HepG2 (cell line): ENCODE data around the gene NUDT3. TPM values are rescaled to one million over a fixed set of nuclear protein-coding genes. Genes with fewer than 3 reads are reported as not detected.

Experiments
- CCAR2 ChIP-seq: fragments of 200-400 bp; formaldehyde crosslinking; optimal IDR thresholded peaks from 2 replicates; pipeline ENCODE3; 2018; ENCODE audit warnings: low read depth, mild to moderate bottlenecking, low read length, moderate library complexity
- EP300 ChIP-seq, 3 experiments: sonication (generic) in 1 of 3; formaldehyde crosslinking in 1 of 3; IDR thresholded peaks; 2 replicates each; pipeline versions ENCODE4 v1.5.1 to v1.6.1; 2011 to 2020; ENCODE audit warnings: low read depth in 2 of 3, low read length in 2 of 3, borderline replicate concordance in 1 of 3, improper control_type of control experiment in 1 of 3, mild to moderate bottlenecking in 1 of 3, missing genetic modification reagents in 1 of 3, moderate library complexity in 1 of 3
- ESRRA ChIP-seq: sonication (generic); formaldehyde crosslinking; IDR thresholded peaks from 2 replicates; pipeline ENCODE4 v1.5.1; 2020; ENCODE audit warnings: mild to moderate bottlenecking, low read depth, missing genetic modification reagents
- GATAD2A ChIP-seq: IDR thresholded peaks from 2 replicates; pipeline ENCODE4 v1.6.1; 2016
- ISL2 ChIP-seq: sonication (generic); formaldehyde crosslinking; IDR thresholded peaks from 2 replicates; pipeline ENCODE4 v1.5.0; 2020; ENCODE audit warnings: missing genetic modification reagents
- MIER2 ChIP-seq: IDR thresholded peaks from 2 replicates; pipeline ENCODE4 v1.6.1; 2016; ENCODE audit warnings: missing biosample characterization, missing genetic modification reagents
- NR1H2 ChIP-seq: sonication (generic); formaldehyde crosslinking; IDR thresholded peaks from 2 replicates; pipeline ENCODE4 v1.8.1; 2022; ENCODE audit warnings: low read depth, missing genetic modification reagents, borderline replicate concordance
- PAWR ChIP-seq: sonication (generic); formaldehyde crosslinking; IDR thresholded peaks from 2 replicates; pipeline ENCODE4 v1.4.0; 2020; ENCODE audit warnings: missing genetic modification reagents, mild to moderate bottlenecking, borderline replicate concordance
- POLR2A ChIP-seq, 2 experiments: IDR thresholded peaks; 2 replicates each; pipeline ENCODE4 v1.6.1; 2011; ENCODE audit warnings: low read depth in 2 of 2, low read length in 2 of 2, mild to moderate bottlenecking in 1 of 2, moderate library complexity in 1 of 2; ENCODE audit not compliant: insufficient read depth in 1 of 2
- TMF1 ChIP-seq: sonication (generic); formaldehyde crosslinking; IDR thresholded peaks from 2 replicates; pipeline ENCODE4 v1.8.1; 2022; ENCODE audit warnings: low read depth, missing genetic modification reagents
- ZNF331 ChIP-seq: sonication (generic); formaldehyde crosslinking; IDR thresholded peaks from 2 replicates; pipeline ENCODE4 v1.4.0; 2020; ENCODE audit warnings: missing genetic modification reagents
- ZNF891 ChIP-seq: sonication (generic); formaldehyde crosslinking; IDR thresholded peaks from 2 replicates; pipeline ENCODE4 v1.5.0; 2020; ENCODE audit warnings: mild to moderate bottlenecking, missing genetic modification reagents
- polyA plus RNA-seq, 8 experiments: library from polyadenylated mRNA; depleted of rRNA in 3 of 8; stranded (reverse) in 7 of 8; unstranded in 1 of 8; fragments of >200 nt; fragmentation: Illumina TruSeq in 4 of 8; extraction: Trizol in 4 of 8; gene quantifications; 2 replicates each; pipeline versions ENCODE4 v1.2.1 to v1.2.3, GENCODE V29; 2011 to 2016; ENCODE audit warnings: low read depth in 4 of 8, missing spikeins in 1 of 8, mixed read lengths in 1 of 8; ENCODE audit not compliant: insufficient read depth in 1 of 8
- total RNA-seq, 5 experiments: library from RNA; depleted of rRNA; stranded (reverse); fragments of >200 nt; fragmentation: Illumina TruSeq; extraction: Trizol; gene quantifications; 2 replicates each; pipeline ENCODE4 v1.2.3, GENCODE V29; 2016; ENCODE audit warnings: low read depth in 1 of 5
- TF ChIP-seq, protein P1 (sequence below): sonication (generic); formaldehyde crosslinking; IDR thresholded peaks from 2 replicates; pipeline ENCODE4 v1.5.0; 2020; ENCODE audit warnings: mild to moderate bottlenecking, missing genetic modification reagents, moderate library complexity

Gene NUDT3
- total and polyA plus RNA-seq, 2 of the 13 experiments (the other 11 are each of a cell fraction or from before 2014, with no cell fraction given), result 20.2 to 20.6 TPM

DNA sequence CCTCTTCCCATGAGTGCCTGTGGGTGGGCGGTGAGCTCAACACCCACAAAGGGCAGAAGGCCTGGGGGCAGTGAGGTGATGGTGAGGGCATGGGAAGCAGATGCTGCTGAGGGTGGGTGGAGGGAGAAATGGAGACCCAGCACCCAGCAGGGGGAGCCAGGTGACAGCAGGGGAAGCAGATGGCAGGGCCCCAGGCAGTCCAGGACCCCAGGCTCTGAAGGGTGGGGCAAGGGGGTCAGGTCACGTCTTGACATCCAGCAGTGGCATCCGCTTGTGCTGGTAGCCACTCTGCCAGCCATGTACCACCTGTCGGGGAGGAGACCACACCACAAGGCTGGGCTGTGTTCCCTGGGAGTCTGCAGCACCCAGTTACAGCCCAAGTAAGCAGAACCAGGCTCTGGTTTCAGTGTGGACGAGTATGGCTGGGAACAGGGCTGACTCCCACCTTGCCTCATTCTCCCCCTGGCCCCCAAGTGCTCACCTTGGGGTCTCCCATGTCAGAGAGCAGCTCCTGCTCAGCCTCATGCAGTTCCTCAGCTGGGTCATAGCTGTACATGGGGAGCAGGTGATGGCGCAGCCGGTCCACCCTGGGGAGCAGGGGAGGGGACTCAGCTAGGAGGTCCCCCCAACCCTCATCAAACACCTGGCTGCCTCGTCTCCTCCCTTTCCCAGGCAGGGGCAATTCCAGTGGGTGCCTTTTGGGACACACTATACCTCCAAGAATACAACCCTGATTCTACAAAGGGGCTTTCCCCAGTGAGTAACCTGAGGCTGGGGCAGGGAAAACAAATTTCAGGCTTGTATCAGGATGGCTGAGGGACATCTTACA, 145.7 kb downstream of the NUDT3 start (continued):
- TF ChIP-seq, protein P1, sequence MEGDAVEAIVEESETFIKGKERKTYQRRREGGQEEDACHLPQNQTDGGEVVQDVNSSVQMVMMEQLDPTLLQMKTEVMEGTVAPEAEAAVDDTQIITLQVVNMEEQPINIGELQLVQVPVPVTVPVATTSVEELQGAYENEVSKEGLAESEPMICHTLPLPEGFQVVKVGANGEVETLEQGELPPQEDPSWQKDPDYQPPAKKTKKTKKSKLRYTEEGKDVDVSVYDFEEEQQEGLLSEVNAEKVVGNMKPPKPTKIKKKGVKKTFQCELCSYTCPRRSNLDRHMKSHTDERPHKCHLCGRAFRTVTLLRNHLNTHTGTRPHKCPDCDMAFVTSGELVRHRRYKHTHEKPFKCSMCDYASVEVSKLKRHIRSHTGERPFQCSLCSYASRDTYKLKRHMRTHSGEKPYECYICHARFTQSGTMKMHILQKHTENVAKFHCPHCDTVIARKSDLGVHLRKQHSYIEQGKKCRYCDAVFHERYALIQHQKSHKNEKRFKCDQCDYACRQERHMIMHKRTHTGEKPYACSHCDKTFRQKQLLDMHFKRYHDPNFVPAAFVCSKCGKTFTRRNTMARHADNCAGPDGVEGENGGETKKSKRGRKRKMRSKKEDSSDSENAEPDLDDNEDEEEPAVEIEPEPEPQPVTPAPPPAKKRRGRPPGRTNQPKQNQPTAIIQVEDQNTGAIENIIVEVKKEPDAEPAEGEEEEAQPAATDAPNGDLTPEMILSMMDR, result peak; percentile 94
- TF ChIP-seq ESRRA (CRISPR knock-in tag) (0 out of 2 replicates have a peak, but pooled peaks have one; percentile 21), TMF1 (0 out of 2 replicates have a peak, but pooled peaks have one; percentile 29), ISL2 (CRISPR knock-in tag) (0 out of 2 replicates have a peak, but pooled peaks have one; percentile 17), PAWR (CRISPR knock-in tag) (0 out of 2 replicates have a peak, but pooled peaks have one; percentile 56), POLR2A (IDR thresholded peaks at IDR 0.05; ENCODE audit: insufficient read depth in 1 of 2, low read depth in 2 of 2, low read length in 2 of 2) (peak; percentile 40 to 52; a peak in 3 of 4 replicates), MIER2 (CRISPR knock-in tag) (0 out of 2 replicates have a peak, but pooled peaks have one; percentile 37), ZNF331 (CRISPR knock-in tag) (0 out of 2 replicates have a peak, but pooled peaks have one; percentile 35), EP300 (IDR thresholded peaks at IDR 0.05; ENCODE audit: low read depth in 2 of 2, low read length in 2 of 2) (no peak), EP300 (CRISPR knock-in tag; IDR thresholded peaks at IDR 0.05; ENCODE audit: borderline replicate concordance) (peak; percentile 49; the same call in 1 of the 2 replicates), NR1H2 (CRISPR knock-in tag) (no peak), CCAR2 (no peak), ZNF891 (CRISPR knock-in tag) (peak; percentile 65; the same call in 1 of the 2 replicates), GATAD2A (CRISPR knock-in tag) (0 out of 2 replicates have a peak, but pooled peaks have one; percentile 27)
